HUES6 (cell line): ENCODE measurements around the gene OBSCN.

Experiments
- H3K27ac ChIP-seq: 2 replicates; pipeline ENCODE4 v1.7.0; 2013; ENCODE audit warnings: low read depth, mild to moderate bottlenecking, low read length, inconsistent platforms
- H3K27me3 ChIP-seq: 2 replicates; pipeline ENCODE4 v1.6.1; 2013; ENCODE audit warnings: low read length; ENCODE audit not compliant: control insufficient read depth, insufficient read depth
- H3K36me3 ChIP-seq: 2 replicates; pipeline ENCODE4 v1.6.1; 2013; ENCODE audit warnings: low read length; ENCODE audit not compliant: control insufficient read depth, insufficient read depth
- H3K4me1 ChIP-seq: 2 replicates; pipeline ENCODE4 v1.6.1; 2013; ENCODE audit warnings: low read length; ENCODE audit not compliant: control insufficient read depth, insufficient read depth
- H3K4me3 ChIP-seq: 2 replicates; pipeline ENCODE4 v1.5.1; 2013; ENCODE audit warnings: low read depth, low read length
- H3K9ac ChIP-seq: one replicate; pipeline ENCODE4 v1.6.1; 2013; ENCODE audit warnings: mild to moderate bottlenecking, low read length
- H3K9me3 ChIP-seq: 2 replicates; pipeline ENCODE4 v1.6.1; 2013; ENCODE audit warnings: low read depth, low read length; ENCODE audit not compliant: control insufficient read depth, insufficient read depth

OBSCN gene

DNA sequence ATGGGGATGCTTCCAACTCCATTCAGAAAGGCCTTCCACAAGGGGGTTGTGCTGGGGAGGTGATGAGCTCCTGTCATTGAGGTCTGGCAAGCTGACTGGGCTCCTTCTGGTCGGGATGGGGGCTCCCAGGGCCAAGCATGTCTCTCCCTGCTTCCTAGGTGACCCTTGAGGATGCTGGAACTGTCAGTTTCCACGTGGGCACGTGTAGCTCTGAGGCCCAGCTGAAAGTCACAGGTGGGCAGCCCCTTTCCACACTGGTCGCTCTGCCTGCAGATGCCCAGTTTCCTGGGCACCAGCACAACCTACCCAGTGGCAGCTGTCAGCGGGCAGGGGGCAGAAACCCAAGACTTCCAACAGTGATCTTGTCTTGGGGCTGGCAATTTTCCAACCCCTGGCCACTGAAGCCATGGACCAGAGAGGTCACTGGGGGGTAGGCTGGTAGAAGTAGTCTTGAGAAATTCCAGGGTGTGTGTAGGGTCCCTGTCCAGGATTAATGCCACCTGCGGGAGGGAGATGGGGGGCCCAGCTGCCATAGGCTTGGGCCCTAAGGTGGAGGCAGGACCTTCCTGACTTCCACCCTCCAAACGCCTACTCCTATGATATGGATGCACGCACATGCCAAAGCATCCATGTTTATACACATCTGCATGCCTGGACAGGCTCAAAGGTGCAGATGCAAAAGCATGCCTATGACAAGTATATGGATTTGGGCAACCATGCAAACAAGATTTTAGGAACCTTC is 101.7 kb downstream of the OBSCN start:
- no peaks in the 10 kb centered on the region for H3K4me1 ChIP-seq
- no peaks in the 10 kb centered on the region for H3K27me3 ChIP-seq
- no peaks in the 10 kb centered on the region; the same call in 1 of the 2 replicates for H3K36me3 ChIP-seq
- no peak overlapping the region for H3K4me3 ChIP-seq
- H3K9me3 ChIP-seq: peaks cover 14% of the 10 kb centered on the region
- no peak overlapping the region for H3K9ac ChIP-seq
- H3K27ac ChIP-seq: no peak overlapping the region

DNA sequence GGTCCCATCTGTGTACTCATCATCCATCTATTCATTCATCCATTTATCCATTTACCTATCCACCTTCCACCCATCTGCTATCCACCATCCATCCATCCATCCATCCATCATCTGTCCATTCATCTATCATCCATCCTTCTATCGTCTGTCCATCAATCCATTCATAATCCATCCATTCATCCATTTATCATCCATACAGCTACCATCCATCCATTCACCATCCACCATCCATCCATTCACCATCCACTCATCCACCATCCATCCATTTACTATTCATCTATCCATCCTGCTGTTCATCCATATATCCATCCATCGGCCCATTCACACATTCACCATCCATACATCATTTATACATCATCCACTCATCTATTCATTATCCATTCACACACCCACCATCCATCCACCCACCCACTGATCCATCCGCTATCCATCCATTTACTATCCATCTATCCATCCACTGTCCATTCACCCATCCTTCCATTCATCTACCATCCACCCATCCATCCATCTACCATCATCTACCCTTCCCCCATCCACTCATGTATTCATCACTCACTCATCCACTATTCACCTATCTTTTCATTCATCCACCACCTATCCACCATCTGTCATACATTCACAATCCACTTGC is 102.4 kb downstream of the OBSCN start:
- Histone ChIP-seq H3K36me3 (no peaks in the 10 kb centered on the region; the same call in 1 of the 2 replicates), H3K9ac (no peak overlapping the region), H3K27me3 (no peaks in the 10 kb centered on the region), H3K4me3 (no peak overlapping the region), H3K9me3 (peaks cover 14% of the 10 kb centered on the region), H3K27ac (no peak overlapping the region), H3K4me1 (no peaks in the 10 kb centered on the region)

- Histone ChIP-seq H3K4me3 (no peak overlapping the region), H3K27me3 (no peaks in the 10 kb centered on the region), H3K27ac (no peak overlapping the region), H3K36me3 (no peaks in the 10 kb centered on the region), H3K9me3 (peaks cover 14% of the 10 kb centered on the region), H3K4me1 (no peaks in the 10 kb centered on the region), H3K9ac (no peak overlapping the region)
Measured at GRCh38 chr1:228311091-228311490, 103.2 kb downstream of the OBSCN start.

- Histone ChIP-seq H3K27ac (no peak overlapping the region), H3K4me1 (no peaks in the 10 kb centered on the region), H3K27me3 (no peaks in the 10 kb centered on the region), H3K9ac (no peak overlapping the region), H3K36me3 (no peaks in the 10 kb centered on the region), H3K4me3 (no peak overlapping the region), H3K9me3 (peaks cover 14% of the 10 kb centered on the region)
Measured at GRCh38 chr1:228312136-228312764, 104.4 kb downstream of the OBSCN start.

DNA sequence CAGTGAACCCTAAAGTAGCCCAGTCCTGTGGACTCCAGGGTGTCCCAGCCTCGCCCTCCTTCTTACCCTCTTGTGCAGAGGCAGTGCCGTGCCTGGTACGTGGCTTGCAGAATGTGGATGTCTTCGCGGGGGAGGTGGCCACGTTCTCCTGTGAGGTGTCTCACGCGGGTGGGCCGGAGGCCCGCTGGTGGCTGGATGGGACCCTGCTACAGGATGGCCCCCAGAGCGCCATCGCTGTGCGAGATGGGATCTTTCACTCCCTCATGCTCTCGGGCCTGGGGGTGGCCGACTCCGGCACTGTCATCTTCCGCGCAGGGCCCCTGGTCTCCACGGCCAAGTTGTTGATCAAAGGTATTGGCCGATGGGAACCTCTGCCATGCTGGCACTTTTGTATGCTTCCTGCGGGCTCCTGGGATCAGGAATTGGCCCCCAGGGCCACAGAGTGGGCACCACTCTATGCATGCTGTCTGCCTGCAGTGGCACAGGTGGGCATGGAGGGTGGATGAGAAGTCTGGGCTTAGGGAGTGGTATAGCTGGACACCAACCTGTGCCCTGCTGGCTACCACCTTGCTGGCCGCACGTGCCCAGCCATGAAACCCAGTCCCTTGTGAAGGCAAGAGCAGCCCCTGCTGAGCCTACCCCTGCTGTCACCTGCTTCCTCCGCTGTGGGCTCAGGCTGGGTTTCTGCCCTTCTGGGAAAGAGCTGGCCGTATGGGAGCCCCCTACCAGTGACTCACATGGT is 105.9 kb downstream of the OBSCN start:
- H3K4me1 ChIP-seq: no peaks in the 10 kb centered on the region
- H3K9ac ChIP-seq: no peak overlapping the region
- H3K27me3 ChIP-seq: no peaks in the 10 kb centered on the region
- no peak overlapping the region for H3K27ac ChIP-seq
- H3K9me3 ChIP-seq: peaks cover 14% of the 10 kb centered on the region
- no peak overlapping the region for H3K4me3 ChIP-seq
- peaks cover 9% of the 10 kb centered on the region; the same call in 1 of the 2 replicates for H3K36me3 ChIP-seq

- no peak overlapping the region for H3K27ac ChIP-seq
- no peaks in the 10 kb centered on the region for H3K27me3 ChIP-seq
- H3K9ac ChIP-seq: no peak overlapping the region
- H3K36me3 ChIP-seq: peaks cover 12% of the 10 kb centered on the region
- peaks cover 14% of the 10 kb centered on the region for H3K9me3 ChIP-seq
- H3K4me1 ChIP-seq: no peaks in the 10 kb centered on the region
- H3K4me3 ChIP-seq: no peak overlapping the region
Measured at GRCh38 chr1:228314315-228314657, 106.4 kb downstream of the OBSCN start.

GRCh38 chr1:228314658-228315483 is 107.0 kb downstream of the OBSCN start:
- Histone ChIP-seq H3K36me3 (peaks cover 18% of the 10 kb centered on the region), H3K27me3 (no peaks in the 10 kb centered on the region), H3K9ac (no peak overlapping the region), H3K9me3 (peaks cover 14% of the 10 kb centered on the region), H3K27ac (no peak overlapping the region), H3K4me3 (no peak overlapping the region), H3K4me1 (no peaks in the 10 kb centered on the region)

GRCh38 chr1:228315484-228315944 is 107.7 kb downstream of the OBSCN start:
- Histone ChIP-seq H3K27ac (no peak overlapping the region), H3K27me3 (no peaks in the 10 kb centered on the region), H3K4me3 (no peak overlapping the region), H3K9ac (no peak overlapping the region), H3K4me1 (no peaks in the 10 kb centered on the region), H3K36me3 (peaks cover 25% of the 10 kb centered on the region), H3K9me3 (peaks cover 14% of the 10 kb centered on the region)

DNA sequence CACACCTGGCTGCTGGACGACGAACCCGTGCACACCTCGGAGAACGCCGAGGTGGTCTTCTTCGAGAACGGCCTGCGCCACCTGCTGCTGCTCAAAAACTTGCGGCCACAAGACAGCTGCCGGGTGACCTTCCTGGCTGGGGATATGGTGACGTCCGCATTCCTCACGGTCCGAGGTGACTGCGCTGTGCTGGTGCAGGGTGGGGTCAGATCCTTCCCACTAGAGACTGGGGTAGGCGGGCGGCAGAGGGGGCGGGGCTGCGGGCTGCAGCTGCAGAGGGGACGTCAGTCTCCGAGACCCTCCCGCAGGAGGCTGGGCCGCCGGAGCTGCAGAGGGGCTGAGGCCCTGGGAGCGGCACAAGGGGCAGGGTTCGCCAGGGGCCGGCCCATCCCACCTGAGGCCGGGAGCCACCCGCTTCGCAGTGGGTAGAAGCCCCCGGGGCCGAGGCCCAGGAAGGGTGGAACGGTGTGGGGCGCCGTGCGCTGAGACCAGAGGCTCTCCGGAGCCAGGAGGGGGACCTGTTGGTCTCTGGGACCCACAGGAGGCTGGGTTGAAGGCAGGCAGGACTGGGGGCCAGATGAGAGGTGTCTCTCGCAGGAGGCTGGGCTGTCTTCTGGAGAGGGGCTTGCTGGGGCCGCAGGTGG is 108.2 kb downstream of the OBSCN start:
- H3K9me3 ChIP-seq: peaks cover 14% of the 10 kb centered on the region
- H3K4me1 ChIP-seq: no peaks in the 10 kb centered on the region
- no peak overlapping the region for H3K27ac ChIP-seq
- H3K36me3 ChIP-seq: peaks cover 30% of the 10 kb centered on the region
- H3K4me3 ChIP-seq: no peak overlapping the region
- H3K9ac ChIP-seq: no peak overlapping the region
- H3K27me3 ChIP-seq: no peaks in the 10 kb centered on the region
